ENCODE results near the gene HSPA4L.

The HSPA4L gene

GRCh38 chr4:127783955-127784770, 2.0 kb downstream of the HSPA4L start:
- DNase-seq: no peak

GRCh38 chr4:127788517-127788916, 6.4 kb downstream of the HSPA4L start:
- DNase-seq: no peak

- DNase-seq: no peak
These were observed 9.3 kb downstream of the HSPA4L start for GRCh38 chr4:127791391-127791790.

GRCh38 chr4:127793528-127793927, 11.4 kb downstream of the HSPA4L start:
- no peak for DNase-seq

- DNase-seq: no peak
These were observed 17.6 kb downstream of the HSPA4L start for GRCh38 chr4:127799711-127800110.

GRCh38 chr4:127809173-127809800, 27.2 kb downstream of the HSPA4L start:
- DNase-seq: no peak

- DNase-seq: no peak
These were observed 28.4 kb downstream of the HSPA4L start for GRCh38 chr4:127810551-127810950.

- DNase-seq: no peak
These were observed 40.3 kb downstream of the HSPA4L start for GRCh38 chr4:127822430-127822829.

GRCh38 chr4:127828121-127828520, 46.0 kb downstream of the HSPA4L start:
- DNase-seq: no peak

GRCh38 chr4:127829014-127829413, 46.9 kb downstream of the HSPA4L start:
- DNase-seq: no peak

GRCh38 chr4:127832585-127832984, 50.5 kb downstream of the HSPA4L start:
- DNase-seq: no peak

GRCh38 chr4:127843704-127844600, 61.8 kb downstream of the HSPA4L start:
- DNase-seq: no peak

GRCh38 chr4:127844601-127845116, 62.5 kb downstream of the HSPA4L start:
- no peak for DNase-seq

GRCh38 chr4:127846061-127846460, 63.9 kb downstream of the HSPA4L start:
- DNase-seq: no peak

- no peak for DNase-seq
These were observed 64.6 kb downstream of the HSPA4L start for GRCh38 chr4:127846765-127847164.

- DNase-seq: no peak
These were observed 67.5 kb downstream of the HSPA4L start for GRCh38 chr4:127849505-127850234.

GRCh38 chr4:127852661-127853060, 70.5 kb downstream of the HSPA4L start:
- DNase-seq: no peak

- no peak for DNase-seq
These were observed 74.2 kb downstream of the HSPA4L start for GRCh38 chr4:127856196-127856812.

GRCh38 chr4:127856813-127857447, 74.8 kb downstream of the HSPA4L start:
- DNase-seq: no peak

GRCh38 chr4:127857641-127858040, 75.5 kb downstream of the HSPA4L start:
- DNase-seq: no peak

- no peak for DNase-seq
These were observed 86.1 kb downstream of the HSPA4L start for GRCh38 chr4:127868196-127868595.

- DNase-seq: no peak
These were observed 88.2 kb downstream of the HSPA4L start for GRCh38 chr4:127870281-127870680.
